ENCODE measurements around the gene RNF113B. TPM values are rescaled to one million over a fixed set of nuclear protein-coding genes. Genes with fewer than 3 reads are reported as not detected.

RNF113B gene
- total RNA-seq = not detected in 2 replicates

GRCh38 chr13:98176777-98177608 lies at the start of gene RNF113B:
RNF113B (minus strand) TSS chr13:98177269; CDS start chr13:98177236, 33 bp downstream.

GRCh38 chr13:98142380-98143156 lies 34.5 kb downstream of the RNF113B start, which contains the start of gene FARP1:
FARP1 (plus strand) TSS chr13:98143094; CDS start chr13:98213243, 70,149 bp downstream.

Small RNA genes lying within 50 kb of the gene (small RNA-seq; reads per million reads assigned to genes)
- gene MIR3170 = 0.63 reads per million, percentile 38 among the genes with 10 or more reads in this experiment

Other genes with a start within 250 kb of the RNF113B start
- gene IPO5, start 223.6 kb downstream of the RNF113B start, total RNA-seq = 78.9 and 95.1 TPM in 2 replicates
- 15.7 and 20.0 TPM in 2 replicates for gene FARP1, start 34.2 kb downstream of the RNF113B start, total RNA-seq

Data from placental epithelial cell (primary cell).